ENCODE measurements around the gene MYRF. TPM values are rescaled to one million over a fixed set of nuclear protein-coding genes. Genes with fewer than 3 reads are reported as not detected.
A peak's percentile ranks its signal among the peaks of the same experiment; 100 is the strongest.

Gene MYRF
- total and polyA plus RNA-seq, 2 of the 13 experiments (the other 11 are each of a cell fraction or from before 2014, with no cell fraction given) = 10.2 to 25.9 TPM

DNA sequence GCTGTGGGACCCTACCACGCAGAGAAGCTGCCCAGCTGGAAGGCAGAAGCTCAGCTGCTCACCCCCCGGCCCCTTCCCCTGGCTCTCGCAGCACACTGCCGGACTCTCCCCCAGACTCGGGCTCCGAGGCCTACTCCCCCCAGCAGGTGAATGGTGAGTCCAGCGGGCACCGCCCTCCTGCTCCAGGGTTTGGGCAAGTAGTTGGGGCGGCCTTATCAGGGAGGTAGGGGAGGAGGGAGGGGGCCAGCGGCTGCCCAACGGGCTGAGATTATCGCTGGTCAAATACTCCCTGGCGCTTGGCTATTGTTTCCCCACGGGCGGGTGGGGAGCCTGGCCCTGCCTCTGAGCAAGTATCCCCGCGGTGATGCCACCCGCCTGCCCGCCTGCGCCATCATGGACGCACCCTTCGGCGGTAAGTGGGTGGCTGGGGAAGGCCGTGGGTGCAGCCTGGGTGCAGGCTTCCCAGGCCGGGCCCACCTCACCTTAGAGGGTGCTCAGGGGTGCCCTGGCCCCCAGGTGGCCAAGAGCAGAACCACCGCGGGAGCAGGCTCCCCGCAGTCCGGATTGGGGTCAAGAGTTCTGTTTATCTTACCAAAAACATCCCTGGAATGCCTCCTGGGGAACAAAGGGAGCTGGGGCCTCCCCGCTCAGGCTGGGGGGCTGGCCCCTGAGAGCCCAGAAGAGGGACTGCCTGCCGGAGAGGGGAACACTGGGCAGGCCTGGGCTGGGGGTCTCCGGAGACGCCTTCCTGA is 16.9 kb downstream of the MYRF start (continued):
- TF ChIP-seq, protein P1, sequence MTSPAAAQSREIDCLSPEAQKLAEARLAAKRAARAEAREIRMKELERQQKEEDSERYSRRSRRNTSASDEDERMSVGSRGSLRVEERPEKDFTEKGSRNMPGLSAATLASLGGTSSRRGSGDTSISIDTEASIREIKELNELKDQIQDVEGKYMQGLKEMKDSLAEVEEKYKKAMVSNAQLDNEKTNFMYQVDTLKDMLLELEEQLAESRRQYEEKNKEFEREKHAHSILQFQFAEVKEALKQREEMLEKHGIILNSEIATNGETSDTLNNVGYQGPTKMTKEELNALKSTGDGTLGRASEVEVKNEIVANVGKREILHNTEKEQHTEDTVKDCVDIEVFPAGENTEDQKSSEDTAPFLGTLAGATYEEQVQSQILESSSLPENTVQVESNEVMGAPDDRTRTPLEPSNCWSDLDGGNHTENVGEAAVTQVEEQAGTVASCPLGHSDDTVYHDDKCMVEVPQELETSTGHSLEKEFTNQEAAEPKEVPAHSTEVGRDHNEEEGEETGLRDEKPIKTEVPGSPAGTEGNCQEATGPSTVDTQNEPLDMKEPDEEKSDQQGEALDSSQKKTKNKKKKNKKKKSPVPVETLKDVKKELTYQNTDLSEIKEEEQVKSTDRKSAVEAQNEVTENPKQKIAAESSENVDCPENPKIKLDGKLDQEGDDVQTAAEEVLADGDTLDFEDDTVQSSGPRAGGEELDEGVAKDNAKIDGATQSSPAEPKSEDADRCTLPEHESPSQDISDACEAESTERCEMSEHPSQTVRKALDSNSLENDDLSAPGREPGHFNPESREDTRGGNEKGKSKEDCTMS (CRISPR knock-in tag; conservative IDR thresholded peaks at IDR 0.05) = no peak
- TF ChIP-seq TOE1 (CRISPR knock-in tag; IDR thresholded peaks at IDR 0.05) = no peak
- TF ChIP-seq, protein P2, sequence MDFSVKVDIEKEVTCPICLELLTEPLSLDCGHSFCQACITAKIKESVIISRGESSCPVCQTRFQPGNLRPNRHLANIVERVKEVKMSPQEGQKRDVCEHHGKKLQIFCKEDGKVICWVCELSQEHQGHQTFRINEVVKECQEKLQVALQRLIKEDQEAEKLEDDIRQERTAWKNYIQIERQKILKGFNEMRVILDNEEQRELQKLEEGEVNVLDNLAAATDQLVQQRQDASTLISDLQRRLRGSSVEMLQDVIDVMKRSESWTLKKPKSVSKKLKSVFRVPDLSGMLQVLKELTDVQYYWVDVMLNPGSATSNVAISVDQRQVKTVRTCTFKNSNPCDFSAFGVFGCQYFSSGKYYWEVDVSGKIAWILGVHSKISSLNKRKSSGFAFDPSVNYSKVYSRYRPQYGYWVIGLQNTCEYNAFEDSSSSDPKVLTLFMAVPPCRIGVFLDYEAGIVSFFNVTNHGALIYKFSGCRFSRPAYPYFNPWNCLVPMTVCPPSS (IDR thresholded peaks at IDR 0.05) = no peak
- TF ChIP-seq, protein P3, sequence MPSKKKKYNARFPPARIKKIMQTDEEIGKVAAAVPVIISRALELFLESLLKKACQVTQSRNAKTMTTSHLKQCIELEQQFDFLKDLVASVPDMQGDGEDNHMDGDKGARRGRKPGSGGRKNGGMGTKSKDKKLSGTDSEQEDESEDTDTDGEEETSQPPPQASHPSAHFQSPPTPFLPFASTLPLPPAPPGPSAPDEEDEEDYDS (CRISPR knock-in tag; IDR thresholded peaks at IDR 0.05) = peak; percentile 29; the same call in 1 of the 2 replicates
- peak; percentile 58 for TF ChIP-seq SRSF1 (optimal IDR thresholded peaks at IDR 0.05; ENCODE audit: low read depth, low read length)
- TF ChIP-seq MTA1 (CRISPR knock-in tag; IDR thresholded peaks at IDR 0.05; ENCODE audit: borderline replicate concordance) = peak; percentile 87; the same call in 1 of the 2 replicates
- TF ChIP-seq SAFB2 (CRISPR knock-in tag; IDR thresholded peaks at IDR 0.05; ENCODE audit: borderline replicate concordance, low read depth) = no peak
- TF ChIP-seq YEATS2 (CRISPR knock-in tag; IDR thresholded peaks at IDR 0.05; ENCODE audit: borderline replicate concordance) = no peak
- no peak for TF ChIP-seq RFXANK (CRISPR knock-in tag; IDR thresholded peaks at IDR 0.05)
- TF ChIP-seq ZBTB7B (CRISPR knock-in tag; IDR thresholded peaks at IDR 0.05) = peak; percentile 99
- no peak for TF ChIP-seq SMC3 (IDR thresholded peaks at IDR 0.05; ENCODE audit: low read length)
- TF ChIP-seq MAFF (IDR thresholded peaks at IDR 0.05; ENCODE audit: low read depth, low read length) = no peak
- TF ChIP-seq, protein P4, sequence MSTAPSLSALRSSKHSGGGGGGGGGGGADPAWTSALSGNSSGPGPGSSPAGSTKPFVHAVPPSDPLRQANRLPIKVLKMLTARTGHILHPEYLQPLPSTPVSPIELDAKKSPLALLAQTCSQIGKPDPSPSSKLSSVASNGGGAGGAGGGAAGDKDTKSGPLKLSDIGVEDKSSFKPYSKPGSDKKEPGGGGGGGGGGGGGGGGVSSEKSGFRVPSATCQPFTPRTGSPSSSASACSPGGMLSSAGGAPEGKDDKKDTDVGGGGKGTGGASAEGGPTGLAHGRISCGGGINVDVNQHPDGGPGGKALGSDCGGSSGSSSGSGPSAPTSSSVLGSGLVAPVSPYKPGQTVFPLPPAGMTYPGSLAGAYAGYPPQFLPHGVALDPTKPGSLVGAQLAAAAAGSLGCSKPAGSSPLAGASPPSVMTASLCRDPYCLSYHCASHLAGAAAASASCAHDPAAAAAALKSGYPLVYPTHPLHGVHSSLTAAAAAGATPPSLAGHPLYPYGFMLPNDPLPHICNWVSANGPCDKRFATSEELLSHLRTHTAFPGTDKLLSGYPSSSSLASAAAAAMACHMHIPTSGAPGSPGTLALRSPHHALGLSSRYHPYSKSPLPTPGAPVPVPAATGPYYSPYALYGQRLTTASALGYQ (CRISPR knock-in tag; IDR thresholded peaks at IDR 0.05) = peak; percentile 45; the same call in 1 of the 2 replicates
- TF ChIP-seq KDM1A (CRISPR knock-in tag; IDR thresholded peaks at IDR 0.05) = no peak
- TF ChIP-seq, protein P5, sequence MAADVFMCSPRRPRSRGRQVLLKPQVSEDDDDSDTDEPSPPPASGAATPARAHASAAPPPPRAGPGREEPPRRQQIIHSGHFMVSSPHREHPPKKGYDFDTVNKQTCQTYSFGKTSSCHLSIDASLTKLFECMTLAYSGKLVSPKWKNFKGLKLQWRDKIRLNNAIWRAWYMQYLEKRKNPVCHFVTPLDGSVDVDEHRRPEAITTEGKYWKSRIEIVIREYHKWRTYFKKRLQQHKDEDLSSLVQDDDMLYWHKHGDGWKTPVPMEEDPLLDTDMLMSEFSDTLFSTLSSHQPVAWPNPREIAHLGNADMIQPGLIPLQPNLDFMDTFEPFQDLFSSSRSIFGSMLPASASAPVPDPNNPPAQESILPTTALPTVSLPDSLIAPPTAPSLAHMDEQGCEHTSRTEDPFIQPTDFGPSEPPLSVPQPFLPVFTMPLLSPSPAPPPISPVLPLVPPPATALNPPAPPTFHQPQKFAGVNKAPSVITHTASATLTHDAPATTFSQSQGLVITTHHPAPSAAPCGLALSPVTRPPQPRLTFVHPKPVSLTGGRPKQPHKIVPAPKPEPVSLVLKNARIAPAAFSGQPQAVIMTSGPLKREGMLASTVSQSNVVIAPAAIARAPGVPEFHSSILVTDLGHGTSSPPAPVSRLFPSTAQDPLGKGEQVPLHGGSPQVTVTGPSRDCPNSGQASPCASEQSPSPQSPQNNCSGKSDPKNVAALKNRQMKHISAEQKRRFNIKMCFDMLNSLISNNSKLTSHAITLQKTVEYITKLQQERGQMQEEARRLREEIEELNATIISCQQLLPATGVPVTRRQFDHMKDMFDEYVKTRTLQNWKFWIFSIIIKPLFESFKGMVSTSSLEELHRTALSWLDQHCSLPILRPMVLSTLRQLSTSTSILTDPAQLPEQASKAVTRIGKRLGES (CRISPR knock-in tag; IDR thresholded peaks at IDR 0.05; ENCODE audit: borderline replicate concordance) = no peak
- TF ChIP-seq ZNF124 (CRISPR knock-in tag; IDR thresholded peaks at IDR 0.05) = peak; percentile 66
- no peak for TF ChIP-seq SETDB1 (CRISPR knock-in tag; IDR thresholded peaks at IDR 0.05; ENCODE audit: borderline replicate concordance)
- TF ChIP-seq, protein P6, sequence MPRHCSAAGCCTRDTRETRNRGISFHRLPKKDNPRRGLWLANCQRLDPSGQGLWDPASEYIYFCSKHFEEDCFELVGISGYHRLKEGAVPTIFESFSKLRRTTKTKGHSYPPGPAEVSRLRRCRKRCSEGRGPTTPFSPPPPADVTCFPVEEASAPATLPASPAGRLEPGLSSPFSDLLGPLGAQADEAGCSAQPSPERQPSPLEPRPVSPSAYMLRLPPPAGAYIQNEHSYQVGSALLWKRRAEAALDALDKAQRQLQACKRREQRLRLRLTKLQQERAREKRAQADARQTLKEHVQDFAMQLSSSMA (CRISPR knock-in tag; IDR thresholded peaks at IDR 0.05) = 0 out of 2 replicates have a peak, but pooled peaks have one; percentile 47
- TF ChIP-seq TCF7 (IDR thresholded peaks at IDR 0.05; ENCODE audit: low read depth) = peak; percentile 66

Measured in HepG2 (cell line).